Heart left ventricle (tissue), 13 donors: ENCODE data around the gene TDRD9.
A peak's percentile ranks its signal among the peaks of the same experiment; 100 is the strongest.

Experiments used
- POLR2A ChIP-seq, 2 donors: fragments of 450-650 bp; IDR thresholded peaks; one replicate each; pipeline ENCODE4 v1.6.1; 2017; ENCODE audit warnings: antibody characterized with exemption in 2 of 2, mild to moderate bottlenecking in 2 of 2, moderate library complexity in 2 of 2
- TF ChIP-seq, protein P1 (sequence below), 12 donors: fragments of 200-600 bp; sonication (generic) in 4 of 12; IDR thresholded peaks; one replicate each; pipeline versions ENCODE4 v1.5.0 to v1.8.0; 2018 to 2022; ENCODE audit warnings: antibody characterized with exemption in 12 of 12, mild to moderate bottlenecking in 5 of 12
- donor health status: ischemic (EF 13 %, LVEDD 7.1; RV severe dilation, severe dysfunction).
- donor health status: DM: no; HTN: yes; CAD: no.
- donor health status: DM: no; HTN: no; CAD: no.
- donor health status: ischemic (EF 25% LVEDD 6.9; RV normal size, moderate dysfunction).
- donor health status: ischemic (EF 25% LVEDD 5.7; RV mildly dilated, moderate dysfunction).
- donor health status: ischemic (EF 35%, LVEDD 5.7; RV mildly dilated, moderate dysfunction).
- donor health status: nonischemic (EF 11% LVEDD 7.7; RV severe dilation, severe dysfunction).
- donor health status: DM: yes; HTN: yes; CAD: no.
- donor health status: PGD.
- donor health status: ischemic (EF 29% LVEDD 5.4; RV normal size, mild dysfunction).
- donor health status: nonischemic (EF 23%, LVEDD 6.1; RV moderate dilation, normal function).

DNA sequence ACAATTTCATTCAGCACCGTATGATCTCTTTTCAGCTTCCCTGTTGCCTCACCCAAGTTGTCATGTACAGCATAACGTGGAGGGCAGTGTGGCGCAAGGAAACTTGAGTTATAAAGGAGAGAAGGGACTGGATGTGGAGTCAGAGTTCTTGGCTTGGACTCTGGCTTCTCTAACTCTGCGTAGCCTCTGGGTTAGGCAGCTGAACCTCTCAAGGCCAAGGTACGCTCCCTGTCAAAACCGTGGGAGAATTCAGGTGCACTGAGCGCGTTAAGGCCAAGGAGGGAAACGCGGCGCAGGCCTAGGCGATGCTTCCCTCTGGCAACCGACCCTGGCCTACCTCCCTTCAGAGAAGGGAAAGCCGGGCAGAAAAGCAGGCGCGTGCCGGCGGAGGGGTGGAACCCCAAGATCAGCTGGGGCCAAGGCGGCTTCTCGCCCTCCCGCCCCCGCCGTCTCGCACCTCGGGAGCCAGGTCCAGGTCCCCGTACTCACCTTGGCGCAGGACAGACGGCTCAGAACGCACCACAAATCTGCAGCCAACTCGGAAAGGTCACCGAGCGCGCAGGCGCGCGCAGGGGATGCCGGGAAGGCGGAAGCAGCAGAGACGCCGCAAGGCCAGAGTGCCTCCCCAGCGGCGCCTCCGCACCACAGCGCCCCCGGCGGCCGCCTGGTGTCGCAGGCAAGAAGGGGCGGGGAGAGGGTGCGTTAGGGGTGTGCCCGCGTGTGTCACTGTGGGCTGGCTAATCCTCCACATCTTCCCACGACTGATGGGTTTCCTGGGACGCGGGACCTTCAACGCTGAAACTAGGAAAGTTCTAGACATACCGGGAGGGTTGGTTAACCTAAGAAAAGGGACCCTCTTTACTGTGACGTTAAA, 7.0 kb upstream of the TDRD9 start:
- TF ChIP-seq, protein P1, sequence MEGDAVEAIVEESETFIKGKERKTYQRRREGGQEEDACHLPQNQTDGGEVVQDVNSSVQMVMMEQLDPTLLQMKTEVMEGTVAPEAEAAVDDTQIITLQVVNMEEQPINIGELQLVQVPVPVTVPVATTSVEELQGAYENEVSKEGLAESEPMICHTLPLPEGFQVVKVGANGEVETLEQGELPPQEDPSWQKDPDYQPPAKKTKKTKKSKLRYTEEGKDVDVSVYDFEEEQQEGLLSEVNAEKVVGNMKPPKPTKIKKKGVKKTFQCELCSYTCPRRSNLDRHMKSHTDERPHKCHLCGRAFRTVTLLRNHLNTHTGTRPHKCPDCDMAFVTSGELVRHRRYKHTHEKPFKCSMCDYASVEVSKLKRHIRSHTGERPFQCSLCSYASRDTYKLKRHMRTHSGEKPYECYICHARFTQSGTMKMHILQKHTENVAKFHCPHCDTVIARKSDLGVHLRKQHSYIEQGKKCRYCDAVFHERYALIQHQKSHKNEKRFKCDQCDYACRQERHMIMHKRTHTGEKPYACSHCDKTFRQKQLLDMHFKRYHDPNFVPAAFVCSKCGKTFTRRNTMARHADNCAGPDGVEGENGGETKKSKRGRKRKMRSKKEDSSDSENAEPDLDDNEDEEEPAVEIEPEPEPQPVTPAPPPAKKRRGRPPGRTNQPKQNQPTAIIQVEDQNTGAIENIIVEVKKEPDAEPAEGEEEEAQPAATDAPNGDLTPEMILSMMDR (IDR thresholded peaks at IDR 0.05): peak; percentile 94 to 100 (median 99)
- peak in 1 of 2 donors; percentile 73 for TF ChIP-seq POLR2A (IDR thresholded peaks at IDR 0.05)
